Adrenal gland (tissue), 5 donors: ENCODE results near the gene GLS.
"Not testable (repeated sequence)": the region's sequence is repeated elsewhere in the genome, so short reads cannot be mapped to it uniquely, and the experiment has no call there.

Experiments used
- CTCF ChIP-seq, 6 experiments: fragments of 450-650 bp in 4 of 6; fragments of 200-600 bp in 2 of 6; sonication (generic) in 1 of 6; IDR thresholded peaks; 1 replicate in 5 of 6; 2 replicates in 1 of 6; pipeline versions ENCODE4 v1.5.1 to v1.8.0; 2016 to 2021; ENCODE audit warnings: antibody characterized with exemption in 6 of 6, mild to moderate bottlenecking in 2 of 6, moderate library complexity in 1 of 6
- POLR2A ChIP-seq, 2 donors: fragments of 450-650 bp; IDR thresholded peaks; one replicate each; pipeline ENCODE4 v1.6.1; 2017; ENCODE audit warnings: antibody characterized with exemption in 2 of 2, mild to moderate bottlenecking in 2 of 2, moderate library complexity in 1 of 2
- donor health status: DM: no; HTN: no; CAD: no.

- TF ChIP-seq CTCF, POLR2A (IDR thresholded peaks at IDR 0.05): not testable (repeated sequence)
Measured at GRCh38 chr2:190873451-190873850, 7.2 kb upstream of the GLS start.
